ENCODE measurements around the gene EIF3D.

EIF3D gene

DNA sequence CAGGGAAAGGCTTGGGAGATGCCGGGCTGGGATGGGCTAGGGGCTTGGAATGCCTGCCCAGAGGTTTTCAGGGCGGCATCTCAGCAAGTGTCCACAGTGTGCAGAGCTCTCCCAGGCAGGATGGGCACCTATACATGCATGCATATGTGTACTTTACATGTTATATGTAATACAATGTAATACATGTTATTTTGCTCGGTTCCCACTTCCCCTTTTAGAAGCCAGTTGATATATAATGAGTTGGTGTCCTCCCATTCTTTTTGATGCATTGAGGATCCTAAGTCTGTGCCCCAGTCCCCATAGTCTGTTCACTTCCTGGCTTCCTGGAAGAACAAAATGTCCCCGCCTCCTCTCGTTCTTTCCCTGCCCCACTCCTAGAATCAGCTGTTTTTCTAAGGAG is 20.1 kb upstream of the EIF3D start:
- no peak for TF ChIP-seq CTCF (conservative IDR thresholded peaks at IDR 0.05)
- H3K27ac ChIP-seq: no peak overlapping the region

DNA sequence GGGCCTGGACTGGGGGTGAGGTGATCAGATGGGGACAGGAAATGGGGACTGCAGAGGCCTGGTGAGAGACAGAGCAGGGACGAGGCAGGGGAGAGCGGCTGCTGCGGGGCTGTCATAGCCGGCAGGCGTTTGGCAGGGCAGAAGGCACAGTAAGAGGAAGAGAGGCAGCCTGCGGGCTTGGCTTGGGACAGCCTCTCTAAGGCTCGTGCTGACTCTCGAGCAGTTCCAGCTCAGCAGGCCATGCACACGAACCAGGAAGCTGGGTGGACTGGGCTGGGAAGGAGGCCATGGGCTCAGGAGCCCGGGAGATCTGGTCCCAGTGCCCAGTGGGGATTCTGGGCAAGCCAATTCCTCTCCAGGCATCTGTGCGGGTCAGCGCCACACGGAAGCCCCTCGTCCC is 19.6 kb upstream of the EIF3D start:
- TF ChIP-seq CTCF (conservative IDR thresholded peaks at IDR 0.05): no peak
- H3K27ac ChIP-seq: no peak overlapping the region

GRCh38 chr22:36546932-36547331 is 18.0 kb upstream of the EIF3D start:
- H3K27ac ChIP-seq: no peak overlapping the region
- no peak for TF ChIP-seq CTCF (conservative IDR thresholded peaks at IDR 0.05)

DNA sequence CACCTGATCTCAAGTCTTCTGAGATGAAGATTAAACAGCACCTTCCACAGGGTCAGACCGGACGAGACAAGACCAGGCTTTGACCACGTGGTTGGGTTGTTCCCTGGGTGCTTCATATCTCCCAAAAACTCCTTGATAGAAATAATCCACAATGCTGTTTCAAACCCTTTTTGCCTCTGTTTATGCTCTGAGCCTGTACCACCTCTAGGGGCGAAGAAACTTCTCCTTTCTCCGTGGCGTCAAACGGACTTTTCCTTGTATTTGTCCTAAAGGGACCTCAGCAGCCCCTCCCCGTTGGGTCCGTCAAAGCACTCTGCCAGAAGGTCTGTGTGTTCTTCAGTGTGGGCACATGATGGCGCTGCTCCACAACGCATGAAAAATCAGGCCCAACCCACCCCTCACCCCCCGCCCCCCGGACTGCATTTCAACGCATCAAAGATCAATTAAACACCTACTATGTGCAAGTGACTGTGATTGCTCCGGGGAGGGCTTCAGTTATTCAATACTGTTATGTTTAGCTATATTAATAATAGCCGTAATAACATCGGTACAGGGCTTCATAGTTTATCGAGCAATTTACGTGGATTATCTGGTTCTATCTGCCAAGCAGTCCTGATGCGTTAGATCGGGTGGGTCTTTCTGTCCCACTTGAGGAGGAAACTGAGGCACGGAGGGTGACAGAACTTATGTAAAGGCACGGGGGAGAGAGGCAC is 17.3 kb upstream of the EIF3D start:
- H3K27ac ChIP-seq: no peak overlapping the region
- TF ChIP-seq CTCF (conservative IDR thresholded peaks at IDR 0.05): peak; percentile 79

- H3K27ac ChIP-seq: no peak overlapping the region
- no peak for TF ChIP-seq CTCF (conservative IDR thresholded peaks at IDR 0.05)
These were observed 15.2 kb upstream of the EIF3D start for GRCh38 chr22:36544107-36544620.

DNA sequence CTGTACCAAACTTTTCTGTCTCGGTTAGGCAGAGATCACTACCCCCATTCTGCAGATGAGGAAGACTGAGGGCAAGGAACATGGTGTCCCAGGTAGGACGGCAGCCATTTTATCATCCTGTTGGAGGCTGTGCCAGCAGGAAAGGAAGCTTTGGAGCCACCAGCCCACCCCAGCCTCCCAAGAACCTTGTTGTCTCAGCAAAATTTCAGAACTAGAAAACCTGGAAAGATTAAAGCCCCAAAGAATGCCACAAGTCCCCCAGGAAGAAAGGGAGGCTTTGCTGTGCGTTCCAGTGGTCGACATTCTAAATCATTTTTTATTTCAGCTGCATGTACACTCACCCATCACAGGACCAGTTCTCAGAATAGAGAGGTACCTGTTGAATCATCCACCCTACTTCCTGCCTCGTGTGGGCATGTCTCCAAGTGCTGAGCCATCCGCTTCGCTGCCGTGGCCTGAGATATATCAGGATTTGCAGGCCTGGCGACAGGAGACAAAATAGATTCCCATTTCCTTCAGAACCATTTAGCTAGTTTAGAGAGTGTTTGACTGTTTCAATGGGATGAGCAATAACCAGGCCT is 13.0 kb upstream of the EIF3D start:
- no peak for TF ChIP-seq CTCF (conservative IDR thresholded peaks at IDR 0.05)

DNA sequence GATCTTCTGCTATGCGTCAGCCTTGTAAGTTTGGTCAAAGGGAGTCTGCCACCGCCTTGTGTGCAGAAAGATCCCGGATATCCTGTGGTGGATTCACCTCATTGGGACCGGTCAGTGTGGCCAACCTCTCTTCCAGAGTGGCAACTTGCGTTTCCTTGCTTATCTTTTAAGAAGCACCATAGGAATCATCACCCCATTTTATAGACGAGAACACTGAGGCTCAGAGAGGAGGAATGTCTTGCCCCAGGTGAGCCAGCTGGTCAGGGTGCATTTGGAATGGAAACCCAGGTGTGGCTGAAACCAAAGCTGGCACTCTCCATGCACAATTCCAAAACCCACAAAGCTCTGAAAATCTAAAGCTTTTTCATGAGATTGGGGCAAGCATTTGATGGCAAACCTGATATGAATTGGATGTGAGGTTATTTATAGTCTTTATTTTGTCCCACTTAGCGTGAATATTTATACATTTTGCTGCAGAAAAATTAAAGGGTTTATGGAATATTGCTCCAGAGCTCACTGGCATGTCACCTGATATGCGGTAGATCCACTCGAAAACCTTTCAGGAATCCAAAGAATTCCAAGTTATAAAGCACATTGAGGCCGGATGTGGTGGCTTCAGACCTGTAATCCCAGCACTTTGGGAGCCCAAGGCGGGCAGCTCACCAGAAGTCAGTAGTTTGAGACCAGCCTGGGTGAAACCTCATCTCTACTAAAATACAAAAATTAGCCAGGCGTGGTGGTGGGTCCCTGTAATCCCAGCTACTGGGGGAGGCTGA is 12.1 kb upstream of the EIF3D start:
- no peak for TF ChIP-seq CTCF (conservative IDR thresholded peaks at IDR 0.05)
- no peak overlapping the region for H3K27ac ChIP-seq

More for the DNA sequence above, 13.0 kb upstream of the EIF3D start:
- H3K27ac ChIP-seq: peak overlapping the region; percentile 18

All from VCaP (cell line).